Measurements from ENCODE around the gene ACAD10.

DNA sequence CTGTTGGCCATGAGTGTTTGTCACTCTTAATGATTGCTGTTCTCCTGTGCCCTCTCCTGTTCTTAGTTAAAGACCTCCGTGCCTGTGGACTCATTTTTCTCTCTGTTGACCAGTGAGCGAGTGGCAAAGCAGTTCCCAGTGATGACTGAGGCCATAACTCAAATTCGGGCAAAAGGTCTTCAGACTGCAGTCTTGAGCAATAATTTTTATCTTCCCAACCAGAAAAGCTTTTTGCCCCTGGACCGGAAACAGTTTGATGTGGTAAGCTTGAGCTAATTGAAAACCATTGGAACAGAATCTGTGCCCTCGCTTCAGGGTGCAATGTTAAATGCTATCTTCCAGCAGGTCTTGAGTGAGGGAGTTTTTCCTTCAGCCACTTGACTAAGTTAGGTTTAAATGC is 19.8 kb downstream of the ACAD10 start:
- TF ChIP-seq, protein P1, sequence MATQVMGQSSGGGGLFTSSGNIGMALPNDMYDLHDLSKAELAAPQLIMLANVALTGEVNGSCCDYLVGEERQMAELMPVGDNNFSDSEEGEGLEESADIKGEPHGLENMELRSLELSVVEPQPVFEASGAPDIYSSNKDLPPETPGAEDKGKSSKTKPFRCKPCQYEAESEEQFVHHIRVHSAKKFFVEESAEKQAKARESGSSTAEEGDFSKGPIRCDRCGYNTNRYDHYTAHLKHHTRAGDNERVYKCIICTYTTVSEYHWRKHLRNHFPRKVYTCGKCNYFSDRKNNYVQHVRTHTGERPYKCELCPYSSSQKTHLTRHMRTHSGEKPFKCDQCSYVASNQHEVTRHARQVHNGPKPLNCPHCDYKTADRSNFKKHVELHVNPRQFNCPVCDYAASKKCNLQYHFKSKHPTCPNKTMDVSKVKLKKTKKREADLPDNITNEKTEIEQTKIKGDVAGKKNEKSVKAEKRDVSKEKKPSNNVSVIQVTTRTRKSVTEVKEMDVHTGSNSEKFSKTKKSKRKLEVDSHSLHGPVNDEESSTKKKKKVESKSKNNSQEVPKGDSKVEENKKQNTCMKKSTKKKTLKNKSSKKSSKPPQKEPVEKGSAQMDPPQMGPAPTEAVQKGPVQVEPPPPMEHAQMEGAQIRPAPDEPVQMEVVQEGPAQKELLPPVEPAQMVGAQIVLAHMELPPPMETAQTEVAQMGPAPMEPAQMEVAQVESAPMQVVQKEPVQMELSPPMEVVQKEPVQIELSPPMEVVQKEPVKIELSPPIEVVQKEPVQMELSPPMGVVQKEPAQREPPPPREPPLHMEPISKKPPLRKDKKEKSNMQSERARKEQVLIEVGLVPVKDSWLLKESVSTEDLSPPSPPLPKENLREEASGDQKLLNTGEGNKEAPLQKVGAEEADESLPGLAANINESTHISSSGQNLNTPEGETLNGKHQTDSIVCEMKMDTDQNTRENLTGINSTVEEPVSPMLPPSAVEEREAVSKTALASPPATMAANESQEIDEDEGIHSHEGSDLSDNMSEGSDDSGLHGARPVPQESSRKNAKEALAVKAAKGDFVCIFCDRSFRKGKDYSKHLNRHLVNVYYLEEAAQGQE (IDR thresholded peaks at IDR 0.05; ENCODE audit: low read depth) = no peak
- TF ChIP-seq TCF12 (IDR thresholded peaks at IDR 0.05; ENCODE audit: low read depth) = no peak
- no peak for TF ChIP-seq TAF1 (IDR thresholded peaks at IDR 0.05; ENCODE audit: low read depth)
- no peak for TF ChIP-seq TEAD4 (IDR thresholded peaks at IDR 0.05)
- TF ChIP-seq RAD21 (IDR thresholded peaks at IDR 0.05; ENCODE audit: low read depth) = no peak
- TF ChIP-seq FOXM1 (IDR thresholded peaks at IDR 0.05; ENCODE audit: borderline replicate concordance, low read depth) = no peak
- no peak for TF ChIP-seq YY1 (IDR thresholded peaks at IDR 0.05; ENCODE audit: low read depth)
- no peak for TF ChIP-seq EGR1 (IDR thresholded peaks at IDR 0.05)
- no peak for TF ChIP-seq CEBPB (IDR thresholded peaks at IDR 0.05)
- TF ChIP-seq, protein P2, sequence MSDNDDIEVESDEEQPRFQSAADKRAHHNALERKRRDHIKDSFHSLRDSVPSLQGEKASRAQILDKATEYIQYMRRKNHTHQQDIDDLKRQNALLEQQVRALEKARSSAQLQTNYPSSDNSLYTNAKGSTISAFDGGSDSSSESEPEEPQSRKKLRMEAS (IDR thresholded peaks at IDR 0.05) = no peak
- TF ChIP-seq EP300 (IDR thresholded peaks at IDR 0.05; ENCODE audit: borderline replicate concordance) = no peak
